ENCODE data around the gene CCNA2. TPM values are rescaled to one million over a fixed set of nuclear protein-coding genes. Genes with fewer than 3 reads are reported as not detected.

The CCNA2 gene
- total and polyA plus RNA-seq, 2 experiments from 2014 or later, result 16.0 to 129 TPM

DNA sequence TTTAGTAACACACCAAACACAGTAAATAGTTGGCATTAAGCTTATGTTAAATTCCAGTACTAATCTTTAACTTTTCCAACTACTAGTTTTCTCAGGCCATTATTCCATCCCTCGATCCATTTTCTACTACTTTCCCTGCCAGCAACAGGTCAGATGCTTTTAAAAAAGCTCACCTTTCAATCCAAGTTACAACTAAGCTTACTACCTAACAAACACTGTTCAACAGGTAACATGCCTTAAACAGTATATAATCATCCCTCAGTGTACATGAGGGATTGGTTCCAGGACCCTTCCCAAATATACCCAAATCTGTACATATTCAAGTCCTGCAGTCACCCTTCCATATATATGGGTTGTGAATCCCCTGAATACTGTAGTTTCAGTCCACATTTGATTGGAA lies 5.5 kb downstream of the CCNA2 start:
- Histone ChIP-seq H3K27me3 (no peaks in the 10 kb centered on the region), H3K4me3 (no peak overlapping the region), H3K27ac (no peak overlapping the region), H3K4me1 (ENCODE audit: low read depth) (peaks cover 9% of the 10 kb centered on the region), H3K36me3 (peaks cover 67% of the 10 kb centered on the region), H3K9me3 (ENCODE audit: low read depth) (no peaks in the 10 kb centered on the region)
- no peak for DNase-seq (ENCODE audit: low read depth in 1 of 2, low spot score in 1 of 2)
- TF ChIP-seq, protein P1, sequence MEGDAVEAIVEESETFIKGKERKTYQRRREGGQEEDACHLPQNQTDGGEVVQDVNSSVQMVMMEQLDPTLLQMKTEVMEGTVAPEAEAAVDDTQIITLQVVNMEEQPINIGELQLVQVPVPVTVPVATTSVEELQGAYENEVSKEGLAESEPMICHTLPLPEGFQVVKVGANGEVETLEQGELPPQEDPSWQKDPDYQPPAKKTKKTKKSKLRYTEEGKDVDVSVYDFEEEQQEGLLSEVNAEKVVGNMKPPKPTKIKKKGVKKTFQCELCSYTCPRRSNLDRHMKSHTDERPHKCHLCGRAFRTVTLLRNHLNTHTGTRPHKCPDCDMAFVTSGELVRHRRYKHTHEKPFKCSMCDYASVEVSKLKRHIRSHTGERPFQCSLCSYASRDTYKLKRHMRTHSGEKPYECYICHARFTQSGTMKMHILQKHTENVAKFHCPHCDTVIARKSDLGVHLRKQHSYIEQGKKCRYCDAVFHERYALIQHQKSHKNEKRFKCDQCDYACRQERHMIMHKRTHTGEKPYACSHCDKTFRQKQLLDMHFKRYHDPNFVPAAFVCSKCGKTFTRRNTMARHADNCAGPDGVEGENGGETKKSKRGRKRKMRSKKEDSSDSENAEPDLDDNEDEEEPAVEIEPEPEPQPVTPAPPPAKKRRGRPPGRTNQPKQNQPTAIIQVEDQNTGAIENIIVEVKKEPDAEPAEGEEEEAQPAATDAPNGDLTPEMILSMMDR (IDR thresholded peaks at IDR 0.05; ENCODE audit: low read depth, low read length), result no peak

DNA sequence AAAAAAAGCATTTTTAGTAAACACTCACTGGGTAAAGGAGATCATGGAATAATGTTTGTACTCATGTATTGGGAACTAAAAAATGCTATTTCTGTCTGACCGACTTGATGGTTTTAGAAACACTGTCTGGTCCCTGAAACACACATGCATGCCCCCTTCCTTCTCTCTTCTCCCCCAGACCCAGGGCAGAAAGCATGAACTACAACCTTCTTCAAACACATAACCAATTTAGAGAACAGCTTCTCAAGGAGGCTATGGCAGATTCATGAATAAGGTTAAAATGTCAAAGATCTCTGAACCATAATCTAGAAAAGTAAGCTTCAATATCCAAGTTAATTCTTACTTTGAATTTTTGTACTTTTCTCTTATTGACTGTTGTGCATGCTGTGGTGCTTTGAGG lies 6.0 kb downstream of the CCNA2 start:
- no peak for DNase-seq (ENCODE audit: low read depth in 1 of 2, low spot score in 1 of 2)
- Histone ChIP-seq H3K4me3 (no peak overlapping the region), H3K4me1 (ENCODE audit: low read depth) (peaks cover 6% of the 10 kb centered on the region), H3K9me3 (ENCODE audit: low read depth) (no peaks in the 10 kb centered on the region), H3K27me3 (no peaks in the 10 kb centered on the region), H3K36me3 (peaks cover 68% of the 10 kb centered on the region), H3K27ac (no peak overlapping the region)
- TF ChIP-seq, protein P1 (IDR thresholded peaks at IDR 0.05; ENCODE audit: low read depth, low read length), result no peak

DNA sequence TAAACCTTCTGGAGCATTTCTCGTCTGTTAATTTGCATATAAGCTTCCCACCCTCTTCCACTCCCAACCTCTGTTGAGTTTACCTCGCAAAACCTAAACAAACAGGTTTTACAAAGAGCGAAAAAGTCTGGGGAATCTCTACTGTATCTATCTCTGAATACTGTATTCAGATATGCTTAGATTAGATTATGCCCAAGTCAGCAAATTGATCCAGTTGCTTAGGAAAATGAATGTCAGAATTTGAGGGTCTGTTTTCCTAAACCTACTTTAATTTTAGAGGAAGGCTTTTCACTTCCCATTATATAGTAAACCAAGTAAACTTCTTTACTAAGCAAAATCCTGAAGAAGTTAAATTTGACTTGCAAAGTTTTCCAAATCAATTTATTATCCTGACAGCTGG lies 6.7 kb downstream of the CCNA2 start:
- TF ChIP-seq, protein P1 (IDR thresholded peaks at IDR 0.05; ENCODE audit: low read depth, low read length), result no peak
- no peak overlapping the region for H3K4me3 ChIP-seq
- no peaks in the 10 kb centered on the region for H3K27me3 ChIP-seq
- H3K9me3 ChIP-seq (ENCODE audit: low read depth), result no peaks in the 10 kb centered on the region
- H3K4me1 ChIP-seq (ENCODE audit: low read depth), result no peaks in the 10 kb centered on the region
- H3K27ac ChIP-seq, result no peak overlapping the region
- peaks cover 69% of the 10 kb centered on the region for H3K36me3 ChIP-seq
- DNase-seq (ENCODE audit: low read depth in 1 of 2, low spot score in 1 of 2), result no peak

DNA sequence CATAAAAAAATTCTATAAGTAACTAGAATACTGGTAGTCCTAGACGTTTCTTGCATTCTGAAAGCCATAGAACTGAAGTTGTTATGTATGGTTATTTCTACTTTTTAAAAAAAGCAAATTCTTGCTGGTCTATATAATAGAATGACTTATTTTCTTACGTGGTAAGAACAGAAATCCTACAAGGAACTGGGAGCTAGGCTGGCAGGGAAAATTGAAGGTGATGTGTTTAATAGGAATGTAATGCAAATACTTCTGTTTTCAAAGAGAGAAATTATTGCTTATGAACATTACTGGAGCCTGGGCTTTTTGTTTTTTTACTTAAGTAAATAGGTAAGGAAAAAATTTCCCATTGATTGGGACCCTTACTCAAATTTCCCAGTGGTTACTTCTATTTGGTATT lies 8.9 kb downstream of the CCNA2 start:
- no peak overlapping the region for H3K4me3 ChIP-seq
- DNase-seq (ENCODE audit: low read depth in 1 of 2, low spot score in 1 of 2), result no peak
- no peak overlapping the region for H3K27ac ChIP-seq
- no peaks in the 10 kb centered on the region for H3K4me1 ChIP-seq (ENCODE audit: low read depth)
- no peaks in the 10 kb centered on the region for H3K27me3 ChIP-seq
- peaks cover 72% of the 10 kb centered on the region for H3K36me3 ChIP-seq
- H3K9me3 ChIP-seq (ENCODE audit: low read depth), result no peaks in the 10 kb centered on the region
- TF ChIP-seq, protein P1 (IDR thresholded peaks at IDR 0.05; ENCODE audit: low read depth, low read length), result no peak

DNA sequence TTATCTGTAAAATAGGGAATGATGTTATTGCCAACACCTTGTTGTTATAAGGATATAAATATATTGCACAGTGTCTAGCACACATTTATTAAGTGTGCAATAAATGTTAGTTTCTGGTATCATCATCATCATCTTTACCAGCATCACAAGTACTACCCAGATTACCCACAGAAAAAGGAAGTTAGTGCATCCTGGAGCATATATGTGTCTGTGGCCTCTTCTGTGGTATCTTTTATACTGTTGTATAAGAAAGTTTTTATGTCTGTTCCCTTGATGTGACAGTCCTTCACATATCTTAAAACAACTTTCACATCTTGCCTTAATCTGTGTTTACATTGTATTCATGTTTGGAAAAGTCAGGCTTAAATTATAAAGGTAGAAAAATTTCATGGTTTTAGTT lies 12.6 kb downstream of the CCNA2 start:
- H3K9me3 ChIP-seq (ENCODE audit: low read depth), result no peaks in the 10 kb centered on the region
- DNase-seq (ENCODE audit: low read depth in 1 of 2, low spot score in 1 of 2), result no peak
- H3K4me1 ChIP-seq (ENCODE audit: low read depth), result no peaks in the 10 kb centered on the region
- H3K27ac ChIP-seq, result no peak overlapping the region
- H3K4me3 ChIP-seq, result no peak overlapping the region
- TF ChIP-seq, protein P1 (IDR thresholded peaks at IDR 0.05; ENCODE audit: low read depth, low read length), result no peak
- peaks cover 60% of the 10 kb centered on the region for H3K36me3 ChIP-seq
- no peaks in the 10 kb centered on the region for H3K27me3 ChIP-seq

DNA sequence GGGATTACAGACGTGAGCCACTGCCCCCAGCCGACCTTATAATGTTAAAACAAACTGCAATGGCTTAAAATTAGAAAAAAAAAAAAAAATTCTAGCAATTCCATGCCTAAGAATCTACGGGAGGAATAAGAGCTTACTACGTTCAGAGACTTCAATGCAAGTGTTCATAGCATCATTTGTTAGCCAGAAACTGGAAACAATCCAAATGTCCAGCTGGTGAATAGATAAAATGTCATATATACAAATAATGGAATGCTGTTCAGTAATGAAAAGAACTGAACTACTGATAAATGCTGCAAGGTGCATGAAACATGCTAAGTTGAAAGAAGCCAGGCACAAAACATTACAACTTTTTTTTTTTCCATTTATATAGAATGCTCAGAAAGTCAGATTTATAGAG lies 17.3 kb downstream of the CCNA2 start:
- Histone ChIP-seq H3K27me3 (no peaks in the 10 kb centered on the region), H3K4me1 (ENCODE audit: low read depth) (peaks cover 6% of the 10 kb centered on the region), H3K9me3 (ENCODE audit: low read depth) (no peaks in the 10 kb centered on the region), H3K27ac (no peak overlapping the region), H3K36me3 (peaks cover 57% of the 10 kb centered on the region), H3K4me3 (no peak overlapping the region)
- no peak for DNase-seq (ENCODE audit: low read depth in 1 of 2, low spot score in 1 of 2)
- TF ChIP-seq, protein P1 (IDR thresholded peaks at IDR 0.05; ENCODE audit: low read depth, low read length), result no peak
